Measurements from ENCODE around the gene ZNF236.
"Not testable (repeated sequence)": the region's sequence is repeated elsewhere in the genome, so short reads cannot be mapped to it uniquely, and the experiment has no call there.

Gene ZNF236

DNA sequence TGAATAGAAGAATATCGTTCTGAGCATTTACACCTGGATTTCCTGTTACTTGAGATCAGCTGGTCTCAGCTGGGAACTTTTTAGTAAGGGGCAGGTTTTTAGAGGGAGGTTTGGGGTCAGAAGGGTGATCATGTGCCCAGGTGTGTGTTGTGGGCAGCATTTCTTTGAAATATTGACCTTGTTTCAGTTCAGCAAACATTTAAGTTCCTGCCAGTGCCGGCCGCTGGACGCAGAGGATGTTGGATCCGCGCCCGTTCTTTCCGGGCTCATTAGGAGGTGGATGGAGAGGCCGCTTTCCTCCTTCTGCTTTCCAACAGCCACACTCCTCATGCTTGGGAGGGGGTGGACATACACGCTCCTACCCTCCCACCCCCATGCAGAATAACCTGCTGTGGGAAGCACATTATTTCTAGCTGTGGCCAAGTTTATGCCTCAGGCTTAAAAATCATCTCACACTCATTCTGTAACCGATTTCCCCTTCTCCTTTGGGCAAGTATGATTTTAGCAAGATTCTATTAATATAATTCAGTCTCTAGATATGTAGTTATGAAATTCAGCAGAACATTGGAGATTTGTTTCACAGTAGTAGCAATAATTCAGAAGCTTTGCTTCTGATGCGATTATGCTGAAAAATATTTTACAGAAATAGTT is 131.4 kb downstream of the ZNF236 start:
- DNase-seq, result no peak

DNA sequence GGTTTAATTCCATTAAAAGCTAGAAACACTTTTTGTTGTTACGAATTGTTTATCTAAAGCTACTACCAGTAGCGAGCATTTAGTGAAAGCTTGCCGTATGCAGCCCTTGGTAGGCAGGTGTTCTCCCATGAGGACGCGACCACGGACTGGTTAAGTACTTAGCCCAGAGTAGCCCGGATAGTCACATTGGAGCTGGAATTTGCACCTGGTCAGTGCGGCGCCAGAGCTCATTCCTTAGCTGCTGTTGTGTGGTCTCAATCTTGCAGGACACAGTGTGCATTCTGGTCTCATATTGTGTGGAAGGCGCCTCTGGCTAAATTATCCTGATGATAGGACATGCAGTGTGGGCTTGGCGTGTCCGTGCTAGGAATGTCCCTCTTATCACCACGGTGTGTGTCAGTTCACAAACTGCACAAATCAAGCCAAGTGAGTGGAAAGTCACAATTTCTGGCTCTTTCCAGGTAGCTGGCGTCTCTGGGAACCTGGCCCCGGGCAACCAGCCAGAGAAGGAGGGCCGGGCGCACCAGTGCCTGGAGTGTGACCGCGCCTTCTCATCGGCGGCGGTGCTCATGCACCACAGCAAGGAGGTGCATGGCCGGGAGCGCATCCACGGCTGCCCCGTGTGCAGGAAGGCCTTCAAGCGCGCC is 133.3 kb downstream of the ZNF236 start:
- no peak for DNase-seq

DNA sequence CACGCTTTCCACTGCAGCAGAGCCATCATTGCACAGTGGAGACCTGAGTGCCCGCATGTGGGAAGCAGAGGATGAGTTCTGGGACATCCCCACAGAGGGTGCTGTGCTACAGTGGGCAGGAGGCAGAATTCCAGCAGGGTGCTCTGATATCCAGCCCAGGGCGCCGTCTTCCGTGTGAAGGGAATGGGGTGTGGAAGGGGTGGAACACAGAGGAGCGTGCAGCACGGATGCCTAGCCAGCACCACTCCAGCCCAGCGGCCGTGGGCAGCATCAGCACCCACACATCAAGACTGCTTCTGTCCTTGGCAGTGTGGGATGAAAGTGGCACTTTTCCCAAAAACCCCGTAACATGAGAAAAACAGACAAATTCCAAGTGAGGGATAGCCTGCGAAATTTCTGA is 134.3 kb downstream of the ZNF236 start:
- DNase-seq, result no peak

DNA sequence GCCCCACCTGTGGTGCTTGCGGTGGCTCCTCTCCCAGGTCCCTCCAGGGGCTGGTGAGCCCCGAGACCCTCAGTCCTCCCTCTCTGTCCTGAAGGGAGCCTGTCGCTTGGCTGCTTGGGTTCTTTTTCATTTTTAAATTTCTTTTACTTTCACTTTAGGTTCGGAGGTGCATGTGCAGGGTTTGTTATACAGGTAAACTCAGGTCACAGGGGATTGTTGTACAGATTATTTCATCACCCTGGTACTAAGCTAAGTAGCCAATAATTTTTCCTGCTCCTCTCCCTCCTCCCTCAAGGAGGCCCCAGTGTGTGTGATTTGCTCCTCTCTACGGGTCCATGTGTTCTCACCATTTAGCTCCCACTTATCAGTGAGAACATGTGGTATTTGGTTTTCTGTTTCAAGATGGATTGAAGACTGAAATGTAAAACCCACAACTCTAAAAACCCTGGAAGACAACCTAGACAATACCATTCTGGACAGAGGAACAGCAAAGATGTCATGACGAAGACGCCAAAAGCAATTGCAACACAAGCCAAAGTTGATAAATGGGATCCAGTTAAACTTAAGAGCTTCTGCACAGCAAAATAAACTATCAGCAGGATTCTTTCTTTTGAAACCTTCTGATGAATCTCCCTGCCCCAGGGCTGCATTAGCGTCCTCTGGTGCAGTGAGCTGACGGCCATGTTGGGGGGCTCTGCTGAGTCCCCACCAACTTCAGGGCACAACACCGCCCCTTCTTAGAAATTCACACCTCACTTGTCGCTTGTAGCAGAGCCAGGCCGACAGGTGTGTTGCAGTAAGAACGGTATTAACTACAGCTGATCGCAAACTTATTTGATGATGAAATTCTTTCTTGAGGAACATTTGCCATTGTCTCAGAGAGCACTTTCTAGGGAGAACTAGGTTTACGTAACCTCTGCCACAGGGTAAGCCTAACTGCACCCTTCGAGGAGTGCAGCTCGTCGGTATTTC is 135.3 kb downstream of the ZNF236 start:
- no peak for DNase-seq

DNA sequence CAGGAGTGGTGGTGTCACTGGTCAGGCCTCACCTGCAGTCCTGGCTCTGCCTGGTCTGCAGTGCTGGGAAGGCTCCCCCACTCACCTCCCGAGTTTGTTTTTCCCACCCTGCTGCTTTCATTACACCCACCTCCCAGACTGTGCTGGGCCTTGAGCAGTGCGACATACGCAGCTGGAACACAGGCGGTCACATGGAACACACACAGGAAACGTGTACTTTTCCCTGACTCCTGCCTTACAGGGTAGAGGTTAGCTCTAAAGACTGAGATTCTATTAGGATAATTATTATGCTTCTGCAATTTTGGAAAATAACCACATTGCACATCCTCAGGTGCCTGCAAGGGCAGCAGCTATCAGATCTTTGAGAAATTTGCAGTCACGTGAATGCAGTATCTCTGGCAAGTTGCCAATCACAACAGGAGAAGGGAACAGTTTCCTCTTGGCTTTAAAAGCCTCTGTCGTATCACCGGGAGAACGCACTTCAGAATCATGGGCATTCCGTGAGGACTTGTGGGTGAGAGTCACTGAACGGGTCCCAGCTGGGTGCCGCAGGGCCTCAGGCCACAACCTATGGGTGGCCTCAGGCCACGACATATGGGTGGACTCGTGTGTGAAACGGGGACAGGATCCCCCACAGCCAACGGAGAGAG is 136.5 kb downstream of the ZNF236 start:
- no peak for DNase-seq

DNA sequence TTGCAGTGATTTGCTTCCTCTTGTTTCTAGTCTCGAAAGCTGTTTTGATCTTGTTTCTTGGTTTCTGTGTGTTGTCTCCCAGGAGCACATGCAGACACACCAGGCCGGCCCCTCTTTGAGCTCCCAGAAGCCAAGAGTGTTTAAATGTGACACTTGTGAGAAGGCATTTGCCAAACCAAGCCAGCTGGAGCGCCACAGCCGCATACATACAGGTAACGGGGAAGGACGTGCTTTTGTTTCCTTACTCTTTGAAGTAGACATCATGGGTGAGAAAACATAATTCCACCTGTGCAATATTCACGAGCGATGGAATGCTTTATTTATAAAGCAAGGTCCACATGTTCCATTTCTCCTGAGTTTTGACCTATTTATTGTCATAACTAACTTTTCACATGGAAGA is 137.2 kb downstream of the ZNF236 start:
- no peak for DNase-seq

DNA sequence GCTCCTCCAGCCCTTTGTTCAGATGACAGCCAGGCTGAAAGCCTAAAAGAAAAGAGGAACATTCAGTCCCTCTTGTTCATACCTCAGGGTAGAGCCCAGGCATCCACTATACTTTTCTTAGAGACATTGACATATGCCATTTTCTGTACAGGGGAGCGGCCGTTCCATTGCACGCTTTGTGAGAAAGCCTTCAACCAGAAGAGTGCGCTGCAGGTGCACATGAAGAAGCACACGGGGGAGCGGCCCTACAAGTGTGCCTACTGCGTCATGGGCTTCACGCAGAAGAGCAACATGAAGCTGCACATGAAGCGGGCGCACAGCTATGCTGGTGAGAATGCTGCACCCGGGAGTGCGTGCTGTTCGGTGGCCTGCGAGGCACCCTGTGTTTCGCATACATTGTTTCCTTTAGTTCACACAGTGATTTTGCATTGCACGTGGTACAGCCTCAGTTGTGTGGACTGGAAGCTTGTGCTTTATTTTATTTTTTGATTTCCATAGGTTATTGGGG is 138.2 kb downstream of the ZNF236 start:
- DNase-seq, result no peak

DNA sequence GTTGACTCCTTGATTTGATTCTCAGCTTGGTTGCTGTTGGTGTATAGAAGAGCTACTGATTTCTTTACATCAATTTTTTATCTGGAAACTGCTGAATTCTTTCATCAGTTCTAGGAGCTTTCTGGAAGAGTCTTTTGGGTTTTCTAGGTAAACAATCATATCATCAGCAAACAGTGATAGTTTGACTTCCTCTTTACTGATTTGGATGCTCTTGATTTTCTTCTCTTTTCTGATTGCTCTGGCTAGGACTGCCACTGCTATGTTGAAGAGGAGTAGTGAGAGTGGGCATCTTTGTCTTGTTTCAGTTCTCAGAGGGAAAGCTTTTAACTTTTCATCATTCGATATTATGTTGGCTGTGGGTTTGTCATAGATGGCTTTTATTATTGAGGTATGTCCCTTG is 140.5 kb downstream of the ZNF236 start:
- DNase-seq, result no peak

DNA sequence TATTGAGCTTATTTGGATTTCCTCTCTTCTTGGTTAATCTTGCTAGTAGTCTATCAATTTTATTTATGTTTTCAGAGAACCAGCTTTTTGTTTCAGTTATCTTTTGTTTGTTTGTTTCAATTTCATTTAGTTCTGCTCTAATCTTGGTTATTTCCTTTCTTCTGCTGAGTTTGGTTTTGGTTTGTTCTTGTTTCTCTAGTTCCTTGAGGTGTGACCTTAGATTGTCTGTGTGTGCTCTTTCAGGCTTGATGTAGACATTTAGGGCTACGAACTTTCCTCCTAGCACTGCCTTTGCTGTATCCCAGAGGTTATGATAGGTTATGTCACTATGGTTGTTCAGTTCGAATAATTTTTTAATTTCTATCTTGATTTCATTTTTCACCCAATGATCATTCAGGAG is 141.6 kb downstream of the ZNF236 start:
- no peak for DNase-seq

DNA sequence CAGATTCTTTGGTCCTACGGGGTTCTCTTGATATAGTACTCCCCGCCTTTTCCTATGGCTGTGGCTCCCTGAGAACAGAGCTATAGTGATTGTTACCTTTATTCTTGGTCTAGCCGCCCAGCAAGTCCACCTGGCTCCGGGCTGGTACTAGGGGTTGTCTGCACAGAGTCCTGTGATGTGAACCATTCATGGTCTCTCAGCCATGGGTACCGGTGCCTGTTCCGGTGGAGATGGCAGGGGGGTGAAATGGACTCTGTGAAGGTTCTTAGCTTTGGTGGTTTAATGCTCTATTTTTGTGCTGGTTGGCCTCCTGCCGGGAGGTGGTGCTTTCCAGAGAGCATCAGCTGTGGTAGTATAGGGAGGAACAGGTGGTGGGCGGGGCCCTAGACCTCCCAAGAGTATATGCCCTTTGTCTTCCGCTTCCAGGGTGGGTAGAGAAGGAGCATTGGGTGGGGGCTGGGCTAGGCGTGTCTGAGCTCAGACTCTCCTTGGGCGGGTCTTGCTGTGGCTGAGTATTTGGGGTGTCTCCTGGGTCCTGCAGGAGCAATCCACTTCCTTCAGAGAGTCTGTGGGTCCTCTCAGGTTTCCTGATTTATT is 143.3 kb downstream of the ZNF236 start:
- not testable (repeated sequence) for DNase-seq

DNA sequence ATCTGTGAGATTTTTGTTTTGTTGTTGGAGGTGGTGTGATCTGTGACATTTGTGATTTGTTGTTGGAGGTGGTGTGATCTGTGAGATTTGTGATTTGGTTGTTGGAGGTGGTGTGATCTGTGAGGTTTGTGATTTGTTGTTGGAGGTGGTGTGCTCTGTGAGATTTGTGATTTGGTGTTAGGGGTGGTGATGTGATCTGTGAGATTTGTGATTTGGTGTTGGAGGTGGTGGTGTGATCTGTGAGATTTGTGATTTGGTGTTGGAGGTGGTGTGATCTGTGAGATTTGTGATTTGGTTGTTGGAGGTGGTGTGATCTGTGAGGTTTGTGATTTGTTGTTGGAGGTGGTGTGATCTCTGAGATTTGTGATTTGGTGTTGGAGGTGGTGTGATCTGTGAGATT is 144.9 kb downstream of the ZNF236 start:
- not testable (repeated sequence) for DNase-seq

DNA sequence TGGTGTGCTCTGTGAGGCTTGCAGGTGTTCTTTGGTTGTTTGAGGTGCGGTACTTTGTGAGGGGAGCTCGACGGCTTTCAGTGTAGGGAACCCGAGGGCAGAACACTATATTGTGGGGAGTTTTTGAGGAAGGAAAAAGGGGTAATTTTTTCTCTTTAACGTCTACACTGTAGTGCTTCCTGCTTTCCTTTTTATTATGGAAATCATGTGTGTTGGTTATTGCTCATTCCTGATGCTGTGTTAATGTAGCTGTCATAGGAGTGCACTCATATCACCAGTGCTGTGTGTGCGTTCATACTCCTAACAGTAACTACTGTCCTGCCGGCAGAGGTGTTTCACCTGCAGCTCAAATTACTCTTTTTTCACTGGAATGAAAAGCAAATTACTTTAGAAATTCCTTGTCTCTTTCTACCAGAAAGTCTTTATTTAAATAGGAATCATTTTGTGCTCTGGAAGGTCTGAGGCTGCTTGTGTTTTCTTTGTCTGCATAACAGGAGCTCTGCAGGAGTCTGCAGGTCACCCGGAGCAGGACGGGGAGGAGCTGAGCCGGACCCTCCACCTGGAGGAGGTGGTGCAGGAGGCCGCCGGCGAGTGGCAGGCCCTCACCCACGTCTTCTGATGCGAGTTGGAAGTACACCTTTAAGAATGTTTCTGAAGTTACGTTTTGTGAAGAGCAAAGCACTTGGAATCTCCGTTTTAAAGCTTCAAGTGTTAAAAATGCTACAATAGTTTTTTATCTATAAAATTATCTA is 145.5 kb downstream of the ZNF236 start:
- DNase-seq, result no peak

DNA sequence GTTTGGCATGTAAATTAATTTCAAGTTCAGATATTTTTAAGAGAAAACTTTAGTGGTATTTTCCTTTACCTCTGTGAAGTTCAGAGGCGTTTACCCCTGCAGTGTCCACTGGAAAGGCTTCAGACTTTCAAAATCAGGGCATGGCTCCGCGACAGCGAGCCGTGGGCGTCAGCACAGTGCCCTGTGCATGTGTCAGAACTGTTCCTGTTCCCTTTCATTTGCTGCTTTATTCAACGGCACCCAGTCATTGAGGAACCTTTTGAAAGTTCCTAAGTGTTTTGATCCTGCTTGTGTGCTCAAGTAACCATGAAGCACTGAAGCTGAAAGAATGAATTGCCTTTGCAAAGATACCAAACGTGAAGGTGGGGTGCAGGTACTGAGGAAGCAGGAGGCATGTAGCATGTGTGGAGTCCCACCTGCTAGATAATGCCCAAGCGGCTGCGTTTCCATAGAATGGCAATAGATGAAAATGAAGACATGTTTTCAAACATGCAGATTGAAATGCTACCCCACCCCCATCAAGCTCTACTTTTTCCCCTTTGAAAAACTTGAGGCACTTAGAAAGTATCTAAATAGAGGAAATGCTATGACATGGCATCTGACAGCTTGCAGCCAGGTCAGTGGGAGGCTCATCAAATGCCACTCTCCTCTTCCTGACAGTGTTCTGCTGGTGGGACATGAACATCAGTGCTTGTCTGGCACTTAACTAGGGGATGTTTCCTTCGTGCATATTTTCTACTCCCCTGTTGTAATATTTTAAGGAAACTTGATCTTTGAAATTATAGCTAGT is 148.6 kb downstream of the ZNF236 start:
- no peak for DNase-seq

DNA sequence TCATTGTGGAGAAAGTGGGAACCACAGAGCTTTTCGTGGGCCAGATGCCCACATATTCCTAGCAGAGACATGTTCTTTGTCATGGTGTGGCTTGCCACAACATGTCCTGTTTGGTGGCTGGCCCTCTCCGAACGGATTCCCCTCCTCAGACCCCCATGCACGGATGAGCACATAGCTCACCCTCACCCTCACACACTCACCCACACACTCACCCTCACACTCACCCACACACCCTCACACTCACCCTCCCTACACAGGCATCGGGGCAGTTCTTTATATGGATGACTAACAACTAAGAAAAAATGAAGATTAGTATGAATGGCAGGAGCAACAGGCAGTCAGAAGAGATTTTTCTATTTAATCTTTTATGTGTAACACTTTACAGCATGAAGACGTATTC is 149.9 kb downstream of the ZNF236 start:
- no peak for DNase-seq

DNA sequence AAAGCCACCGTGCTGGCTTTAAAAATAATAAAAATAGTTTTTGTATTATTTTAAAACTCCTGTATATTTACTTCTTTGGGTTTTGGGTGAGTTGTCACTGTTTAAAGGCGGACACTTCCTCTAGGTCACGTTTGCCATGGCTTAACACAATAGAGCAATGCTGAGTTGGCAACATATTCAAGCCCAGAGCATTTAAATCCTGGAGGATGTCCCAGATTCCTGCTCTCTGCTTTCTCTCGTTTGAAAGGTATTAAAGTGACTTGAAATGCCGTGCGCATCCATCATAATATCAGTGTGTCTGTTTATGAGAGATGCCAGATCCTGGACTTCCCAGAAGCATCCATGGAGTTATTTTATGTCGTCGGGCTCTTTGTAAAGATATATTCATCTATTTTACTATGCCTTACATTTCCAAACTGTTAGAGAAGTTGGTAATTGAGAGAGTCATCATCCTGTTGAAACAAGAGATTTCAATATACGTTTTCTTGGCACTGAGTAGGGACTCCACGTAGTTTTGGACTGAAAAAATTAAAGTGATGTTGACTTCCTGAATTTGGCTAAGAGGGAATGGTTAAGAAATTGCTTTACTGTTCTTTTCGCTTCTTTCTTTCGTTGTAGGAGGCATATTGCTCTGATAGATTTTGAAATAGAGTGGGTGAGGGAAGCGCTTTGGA is 150.6 kb downstream of the ZNF236 start:
- no peak for DNase-seq

DNA sequence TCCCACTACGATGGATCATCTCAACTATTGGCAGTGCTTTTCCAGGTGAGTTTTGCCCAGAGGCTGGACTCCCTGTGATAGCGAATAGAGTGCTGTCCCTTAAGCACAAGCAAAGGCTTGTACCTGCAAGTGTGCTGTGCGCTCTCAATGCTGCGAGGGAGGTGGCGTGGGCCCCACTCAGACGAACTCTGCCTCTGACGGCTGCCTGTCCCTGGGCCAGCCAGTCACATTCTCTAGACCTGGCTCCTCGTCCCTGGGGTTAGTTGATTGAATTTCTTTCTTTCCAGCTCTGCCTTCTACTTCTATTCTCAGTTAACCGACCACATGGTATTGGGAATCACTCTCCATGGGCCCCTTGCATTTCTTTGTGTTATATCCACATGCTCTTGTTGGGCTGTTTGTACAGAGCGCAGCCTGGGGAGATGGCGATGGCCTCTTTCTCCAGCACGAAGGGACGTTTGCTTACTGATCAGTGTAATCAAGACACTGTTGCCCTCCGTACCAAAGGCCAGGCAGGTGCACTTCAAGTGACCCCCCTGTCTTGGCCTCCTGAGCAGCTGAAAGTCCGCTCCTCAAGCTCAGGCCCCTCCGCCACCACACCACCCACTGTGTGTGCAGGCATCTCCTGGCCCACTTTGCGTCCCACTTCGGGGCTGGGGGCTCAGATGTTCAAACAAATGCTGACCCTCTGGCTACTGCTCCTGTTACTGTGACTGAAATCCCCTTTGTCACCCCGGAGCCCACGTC is 151.3 kb downstream of the ZNF236 start:
- DNase-seq, result no peak

DNA sequence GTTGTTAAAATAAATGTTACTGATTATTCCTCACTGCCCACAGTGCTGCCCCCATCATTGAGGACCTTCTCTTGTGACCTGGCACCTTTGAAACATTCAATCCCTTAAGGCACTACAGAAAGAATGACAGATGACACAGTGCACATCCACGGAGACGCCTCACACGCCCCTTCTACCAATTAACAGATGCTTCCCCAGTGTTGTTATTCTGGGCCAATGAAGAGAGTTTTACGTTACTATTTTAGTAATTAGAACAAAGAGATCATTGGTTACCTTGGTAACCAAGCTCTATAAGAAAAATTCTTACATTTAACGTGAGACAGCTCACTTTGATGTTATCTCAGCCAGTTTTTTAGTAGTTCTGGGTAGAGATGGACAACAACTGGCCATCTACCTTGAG is 152.0 kb downstream of the ZNF236 start:
- no peak for DNase-seq

DNA sequence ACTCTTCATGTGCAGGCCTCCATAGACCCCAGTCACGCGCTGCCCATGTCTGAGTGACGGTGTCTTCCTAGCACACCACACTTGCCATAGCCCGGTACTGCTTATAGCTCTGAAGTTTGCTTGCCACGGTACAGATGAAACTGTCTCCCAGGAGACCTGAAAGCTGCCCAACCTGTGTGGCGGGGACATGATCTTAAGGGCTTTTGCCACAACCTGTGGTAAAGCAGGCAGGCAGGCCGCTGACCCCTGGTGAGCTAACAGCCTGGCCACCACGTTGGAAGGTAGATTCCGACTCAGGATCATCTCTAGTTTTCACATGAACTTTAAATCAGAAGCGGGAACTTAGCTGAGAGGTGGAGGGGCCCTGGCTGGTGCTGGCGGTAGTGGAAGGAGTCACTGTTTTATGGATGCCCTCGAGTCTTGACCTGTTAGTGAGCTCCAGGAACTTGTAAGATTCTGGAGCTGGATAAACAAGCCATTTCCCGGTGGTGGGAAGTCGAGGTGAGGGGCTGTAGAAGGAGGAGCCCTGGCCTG is 153.3 kb downstream of the ZNF236 start:
- DNase-seq, result no peak

DNA sequence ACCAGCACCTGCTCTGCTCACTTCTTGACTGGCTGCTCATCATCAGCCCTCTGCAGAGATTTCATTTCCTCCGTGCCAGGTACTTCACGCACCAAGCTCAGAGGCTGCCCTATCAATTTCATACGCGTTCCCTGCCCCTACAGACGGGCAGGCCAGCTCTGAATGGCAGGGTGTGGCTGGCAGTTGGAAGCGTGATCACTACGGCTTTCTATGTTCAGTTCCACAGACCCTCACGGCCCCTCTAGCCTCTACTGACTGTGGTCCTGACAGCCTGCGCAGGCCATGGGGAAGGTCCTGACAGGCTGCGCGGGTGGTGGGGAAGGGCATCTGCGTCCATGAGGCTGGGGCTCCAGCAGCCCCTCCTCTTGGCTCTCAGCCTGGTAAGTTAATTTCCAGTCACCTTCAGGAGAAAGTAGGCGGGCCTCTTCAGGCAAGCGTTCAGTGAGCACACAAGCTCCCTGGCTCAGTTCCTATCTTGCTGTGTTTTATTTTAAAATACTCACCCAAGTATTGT is 154.8 kb downstream of the ZNF236 start:
- DNase-seq, result no peak
